OCI-LY3 (cell line): ENCODE data around the gene TRIM47.

Experiments used
- H2AFZ ChIP-seq: fragments of 200-600, 300-600 bp; shearing (Covaris generic); 2 replicates; pipeline ENCODE4 v1.6.0; 2014; ENCODE audit warnings: antibody characterized with exemption, low read depth, low read length
- H3K27ac ChIP-seq: fragments of 200-600, 300-600 bp; sonication (generic); 2 replicates; pipeline ENCODE4 v1.5.1; 2014; ENCODE audit warnings: mild to moderate bottlenecking, low read length, moderate library complexity, mixed read lengths
- H3K27me3 ChIP-seq: fragments of 200-600, 300-600 bp; sonication (generic); 2 replicates; pipeline ENCODE4 v1.6.1; 2014; ENCODE audit warnings: low read depth, low read length, mixed read lengths
- H3K36me3 ChIP-seq: fragments of 200-600, 300-600 bp; sonication (generic); replicated peaks from 2 replicates; pipeline ENCODE3; 2014; ENCODE audit warnings: low read depth, low read length, mixed read lengths
- H3K4me1 ChIP-seq: fragments of 300-600, 200-600 bp; sonication (generic); 2 replicates; pipeline ENCODE4 v1.6.1; 2014; ENCODE audit warnings: low read length, mixed read lengths
- H3K4me2 ChIP-seq: fragments of 200-600, 300-600 bp; sonication (generic); 2 replicates; pipeline ENCODE4 v1.6.1; 2014; ENCODE audit warnings: low read length, mixed read lengths
- H3K4me3 ChIP-seq: fragments of 300-600, 200-600 bp; sonication (generic); 2 replicates; pipeline ENCODE4 v1.5.1; 2014; ENCODE audit warnings: antibody characterized with exemption, mild to moderate bottlenecking, low read length, moderate library complexity
- H3K79me2 ChIP-seq: fragments of 300-600, 200-600 bp; shearing (Covaris generic); 2 replicates; pipeline ENCODE4 v1.6.1; 2014; ENCODE audit warnings: mild to moderate bottlenecking, low read length, mixed read lengths
- H3K9ac ChIP-seq: fragments of 300-600, 200-600 bp; shearing (Covaris generic); 2 replicates; pipeline ENCODE4 v1.6.0; 2014; ENCODE audit warnings: mild to moderate bottlenecking, low read length, moderate library complexity
- H3K9me3 ChIP-seq: fragments of 200-600, 300-600 bp; shearing (Covaris generic); 2 replicates; pipeline ENCODE4 v1.6.1; 2014; ENCODE audit warnings: low read length, mixed read lengths; ENCODE audit not compliant: insufficient read depth
- H4K20me1 ChIP-seq: fragments of 200-600, 300-600 bp; sonication (generic); 2 replicates; pipeline ENCODE4 v1.6.1; 2016; ENCODE audit warnings: low read length, mixed read lengths; ENCODE audit not compliant: insufficient read depth
- CTCF ChIP-seq: fragments of 200-600, 300-600 bp; sonication (generic); IDR thresholded peaks from 2 replicates; pipeline ENCODE4 v1.5.1; 2014; ENCODE audit warnings: antibody characterized with exemption, low read length, low read depth
- EZH2phosphoT487 ChIP-seq: fragments of 200-600 bp; shearing (Covaris generic); IDR thresholded peaks from 2 replicates; pipeline ENCODE4 v1.6.1; 2018; ENCODE audit warnings: antibody characterized with exemption, mixed run types, low read depth

Gene TRIM47

GRCh38 chr17:75925912-75926311 lies 47.5 kb upstream of the TRIM47 start:
- no peak overlapping the region for H2AFZ ChIP-seq
- no peaks in the 10 kb centered on the region for H3K27me3 ChIP-seq
- no peak overlapping the region for H3K27ac ChIP-seq
- H3K9me3 ChIP-seq = no peaks in the 10 kb centered on the region
- no peaks in the 10 kb centered on the region for H4K20me1 ChIP-seq
- H3K4me3 ChIP-seq = no peak overlapping the region
- no peak for TF ChIP-seq EZH2phosphoT487
- TF ChIP-seq CTCF = no peak
- no peaks in the 10 kb centered on the region for H3K79me2 ChIP-seq
- no peak overlapping the region for H3K9ac ChIP-seq
- no peaks in the 10 kb centered on the region for H3K36me3 ChIP-seq
- H3K4me2 ChIP-seq = no peak overlapping the region
- no peaks in the 10 kb centered on the region for H3K4me1 ChIP-seq

- no peaks in the 10 kb centered on the region for H3K27me3 ChIP-seq
- no peak overlapping the region for H3K4me3 ChIP-seq
- no peaks in the 10 kb centered on the region for H3K4me1 ChIP-seq
- no peak overlapping the region for H3K9ac ChIP-seq
- H3K4me2 ChIP-seq = no peak overlapping the region
- no peaks in the 10 kb centered on the region for H3K36me3 ChIP-seq
- no peak overlapping the region for H3K27ac ChIP-seq
- TF ChIP-seq EZH2phosphoT487 (no peak), CTCF (no peak)
- no peaks in the 10 kb centered on the region for H3K79me2 ChIP-seq
- H3K9me3 ChIP-seq = no peaks in the 10 kb centered on the region
- H2AFZ ChIP-seq = no peak overlapping the region
- H4K20me1 ChIP-seq = no peaks in the 10 kb centered on the region
Measured at GRCh38 chr17:75925103-75925502, 46.7 kb upstream of the TRIM47 start.

GRCh38 chr17:75922963-75923874 lies 44.8 kb upstream of the TRIM47 start:
- Histone ChIP-seq H3K9ac (no peak overlapping the region), H3K79me2 (no peaks in the 10 kb centered on the region), H3K4me3 (no peak overlapping the region), H3K27me3 (no peaks in the 10 kb centered on the region), H4K20me1 (no peaks in the 10 kb centered on the region), H2AFZ (no peak overlapping the region), H3K4me2 (no peak overlapping the region), H3K27ac (no peak overlapping the region), H3K36me3 (no peaks in the 10 kb centered on the region), H3K9me3 (no peaks in the 10 kb centered on the region), H3K4me1 (no peaks in the 10 kb centered on the region)
- TF ChIP-seq EZH2phosphoT487 (no peak), CTCF (no peak)

- no peak overlapping the region for H3K27ac ChIP-seq
- no peak overlapping the region for H2AFZ ChIP-seq
- no peaks in the 10 kb centered on the region for H3K36me3 ChIP-seq
- H3K9ac ChIP-seq = no peak overlapping the region
- no peak overlapping the region for H3K4me3 ChIP-seq
- no peaks in the 10 kb centered on the region for H3K9me3 ChIP-seq
- H4K20me1 ChIP-seq = no peaks in the 10 kb centered on the region
- no peaks in the 10 kb centered on the region for H3K27me3 ChIP-seq
- no peaks in the 10 kb centered on the region for H3K79me2 ChIP-seq
- TF ChIP-seq CTCF (no peak), EZH2phosphoT487 (no peak)
- no peaks in the 10 kb centered on the region for H3K4me1 ChIP-seq
- no peak overlapping the region for H3K4me2 ChIP-seq
Measured at GRCh38 chr17:75922173-75922961, 44.0 kb upstream of the TRIM47 start.
